H9 (cell line): ENCODE data around the gene DIAPH2. TPM values are rescaled to one million over a fixed set of nuclear protein-coding genes. Genes with fewer than 3 reads are reported as not detected.

Experiments used
- DNase-seq: peaks from one replicate; pipeline ENCODE4 v3.0.0-alpha.2; 2017
- H2AFZ ChIP-seq: one replicate; pipeline ENCODE4 v1.6.1; 2013; ENCODE audit warnings: mild to moderate bottlenecking, low read length, control low read depth, moderate library complexity
- H2AK5ac ChIP-seq: 2 replicates; pipeline ENCODE4 v1.6.1; 2013; ENCODE audit warnings: low read length, control low read depth, mixed read lengths; ENCODE audit not compliant: insufficient read length
- H2BK120ac ChIP-seq: one replicate; pipeline ENCODE4 v1.6.1; 2013; ENCODE audit warnings: low read depth, mild to moderate bottlenecking, low read length, control low read depth, inconsistent platforms; ENCODE audit not compliant: poor library complexity, severe bottlenecking
- H2BK12ac ChIP-seq: 2 replicates; pipeline ENCODE4 v1.6.1; 2013; ENCODE audit warnings: low read length, control low read depth, mixed read lengths, low read depth; ENCODE audit not compliant: insufficient read length
- H2BK15ac ChIP-seq: 2 replicates; pipeline ENCODE4 v1.6.1; 2013; ENCODE audit warnings: low read depth, low read length, control low read depth
- H2BK20ac ChIP-seq: one replicate; pipeline ENCODE4 v1.6.1; 2013; ENCODE audit warnings: low read depth, mild to moderate bottlenecking, low read length, control low read depth, inconsistent platforms; ENCODE audit not compliant: poor library complexity, severe bottlenecking
- H2BK5ac ChIP-seq: 2 replicates; pipeline ENCODE4 v1.6.1; 2013; ENCODE audit warnings: low read length, control low read depth, mixed read lengths; ENCODE audit not compliant: insufficient read length
- H3K14ac ChIP-seq: 2 replicates; pipeline ENCODE4 v1.6.1; 2013; ENCODE audit warnings: low read length, control low read depth; ENCODE audit not compliant: insufficient read depth
- H3K18ac ChIP-seq: 2 replicates; pipeline ENCODE4 v1.6.1; 2013; ENCODE audit warnings: low read depth, mild to moderate bottlenecking, mixed read lengths, low read length, control low read depth; ENCODE audit not compliant: insufficient read length
- H3K23ac ChIP-seq: 2 replicates; pipeline ENCODE4 v1.6.1; 2013; ENCODE audit warnings: low read length, control low read depth, mixed read lengths, low read depth; ENCODE audit not compliant: insufficient read length
- H3K23me2 ChIP-seq: 2 replicates; pipeline ENCODE4 v1.6.1; 2013; ENCODE audit warnings: low read depth, mild to moderate bottlenecking, mixed read lengths, low read length, control low read depth; ENCODE audit not compliant: insufficient read length, poor library complexity, severe bottlenecking
- H3K27ac ChIP-seq: 2 replicates; pipeline ENCODE4 v1.5.1; 2013; ENCODE audit warnings: low read length, control low read depth, mixed read lengths, low read depth; ENCODE audit not compliant: insufficient read length
- H3K27me3 ChIP-seq: 2 replicates; pipeline ENCODE4 v1.6.1; 2013; ENCODE audit warnings: low read length, control low read depth, inconsistent platforms; ENCODE audit not compliant: insufficient read depth
- H3K4ac ChIP-seq: 2 replicates; pipeline ENCODE4 v1.6.1; 2013; ENCODE audit warnings: low read depth, mild to moderate bottlenecking, control low read depth, inconsistent platforms, low read length, moderate library complexity
- H3K4me1 ChIP-seq: 2 replicates; pipeline ENCODE4 v1.6.1; 2013; ENCODE audit warnings: low read length, control low read depth, inconsistent platforms; ENCODE audit not compliant: insufficient read depth
- H3K4me2 ChIP-seq: 2 replicates; pipeline ENCODE4 v1.6.1; 2013; ENCODE audit warnings: low read length, control low read depth, mixed read lengths; ENCODE audit not compliant: insufficient read length, insufficient read depth
- H3K56ac ChIP-seq: 2 replicates; pipeline ENCODE4 v1.6.1; 2013; ENCODE audit warnings: low read depth, mild to moderate bottlenecking, mixed read lengths, low read length, control low read depth; ENCODE audit not compliant: insufficient read length
- H3K79me1 ChIP-seq: 2 replicates; pipeline ENCODE4 v1.6.1; 2013; ENCODE audit warnings: low read depth, mild to moderate bottlenecking, moderate library complexity, low read length, control low read depth, inconsistent platforms; ENCODE audit not compliant: insufficient read depth, poor library complexity, severe bottlenecking
- H3K79me2 ChIP-seq: 2 replicates; pipeline ENCODE4 v1.6.1; 2013; ENCODE audit warnings: low read length, control low read depth, inconsistent platforms; ENCODE audit not compliant: insufficient read depth
- H3K9ac ChIP-seq: 2 replicates; pipeline ENCODE4 v1.6.1; 2013; ENCODE audit warnings: low read length, control low read depth, mixed read lengths; ENCODE audit not compliant: insufficient read length; ENCODE audit errors: extremely low read depth
- H3K9me3 ChIP-seq: one replicate; pipeline ENCODE4 v1.6.1; 2013; ENCODE audit warnings: low read depth, low read length, inconsistent platforms; ENCODE audit not compliant: control insufficient read depth
- H3T11ph ChIP-seq: one replicate; pipeline ENCODE4 v1.6.1; 2013; ENCODE audit warnings: mild to moderate bottlenecking, low read length, control low read depth, inconsistent platforms
- H4K20me1 ChIP-seq: one replicate; pipeline ENCODE4 v1.6.1; 2013; ENCODE audit not compliant: control insufficient read depth, insufficient read length, insufficient read depth
- H4K5ac ChIP-seq: 2 replicates; pipeline ENCODE4 v1.6.1; 2013; ENCODE audit warnings: low read depth, mild to moderate bottlenecking, mixed read lengths, low read length, control low read depth; ENCODE audit not compliant: insufficient read length
- H4K8ac ChIP-seq: replicated peaks from 2 replicates; pipeline ENCODE4 v1.6.1; 2013; ENCODE audit warnings: low read length, control low read depth, mixed read lengths, low read depth; ENCODE audit not compliant: insufficient read length
- H4K91ac ChIP-seq: 2 replicates; pipeline ENCODE4 v1.6.1; 2013; ENCODE audit warnings: low read depth, mild to moderate bottlenecking, moderate library complexity, mixed read lengths, low read length, control low read depth; ENCODE audit not compliant: insufficient read length
- H3K27ac Mint-ChIP-seq, 3 experiments: 2 replicates in 2 of 3; 3 replicates in 1 of 3; pipeline ENCODE4 v1.8.0; 2020 to 2021; ENCODE audit warnings: mixed read lengths in 3 of 3, mild to moderate bottlenecking in 1 of 3, moderate library complexity in 1 of 3
- H3K27me3 Mint-ChIP-seq: 2 replicates; pipeline ENCODE4 v1.8.0; 2021; ENCODE audit warnings: low read depth, mild to moderate bottlenecking, moderate library complexity, mixed read lengths
- H3K36me3 Mint-ChIP-seq, 3 experiments: 2 replicates in 2 of 3; 3 replicates in 1 of 3; pipeline ENCODE4 v1.8.0; 2020 to 2021; ENCODE audit warnings: low read depth in 3 of 3, mixed read lengths in 3 of 3; ENCODE audit not compliant: insufficient read depth in 1 of 3
- H3K4me1 Mint-ChIP-seq, 2 experiments: 2 replicates each; pipeline ENCODE4 v1.8.0; 2020; ENCODE audit warnings: mixed read lengths in 2 of 2
- H3K4me3 Mint-ChIP-seq, 2 experiments: 2 replicates in 1 of 2; 3 replicates in 1 of 2; pipeline ENCODE4 v1.8.0; 2020 to 2021; ENCODE audit warnings: mild to moderate bottlenecking in 2 of 2, mixed read lengths in 2 of 2, moderate library complexity in 1 of 2
- H3K9me3 Mint-ChIP-seq, 2 experiments: 2 replicates in 1 of 2; 3 replicates in 1 of 2; pipeline ENCODE4 v1.8.0; 2020; ENCODE audit warnings: mild to moderate bottlenecking in 2 of 2, mixed read lengths in 2 of 2, moderate library complexity in 1 of 2
- WGBS: extraction: QIAGEN DNeasy Blood & Tissue Kit; methylation state at CpG from one replicate; pipeline ENCODE4 v1.1.7; 2013; ENCODE audit warnings: missing lambda C conversion rate, low lambda C conversion rate, mixed read lengths; ENCODE audit not compliant: insufficient read length; ENCODE audit errors: extremely low coverage; 5-methylcytosine and 5-hydroxymethylcytosine counted together
- total RNA-seq: library from RNA; stranded (reverse); gene quantifications from 2 replicates; pipeline ENCODE4 v1.2.1, GENCODE V29; 2021
- TF ChIP-seq, protein P1 (sequence below): fragments of 200-600 bp; sonication (generic); conservative IDR thresholded peaks from 3 replicates; pipeline ENCODE4 v1.8.0; 2021; ENCODE audit warnings: antibody characterized with exemption, mild to moderate bottlenecking

Gene DIAPH2
- total RNA-seq, 1 experiment from 2014 or later, result 45.4 TPM

DNA sequence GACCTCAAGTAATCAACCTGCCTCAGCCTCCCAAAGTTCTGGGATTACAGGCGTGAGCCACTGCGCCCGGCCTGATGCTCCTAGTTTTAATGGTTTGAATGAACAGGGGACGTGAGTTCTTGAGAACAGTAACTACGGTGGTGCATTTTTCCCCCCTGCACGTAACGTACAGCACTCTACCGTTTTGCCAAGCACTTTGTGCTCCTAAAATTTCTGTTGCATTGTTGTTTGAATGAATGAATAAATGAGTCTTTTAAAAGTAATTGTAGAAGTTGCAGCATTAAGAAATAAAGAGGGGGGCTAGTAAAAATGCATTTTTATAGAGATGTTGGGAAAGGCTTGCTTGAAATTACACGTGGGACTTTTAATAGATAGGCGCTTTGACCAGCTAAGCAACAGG, 199.0 kb downstream of the DIAPH2 start, which contains the start of gene RPA4:
Gene RPA4 (plus strand): TSS at position 301 of the 400 bp plus-strand sequence. CDS start 403 bp downstream, outside the sequence.
- no CpG with 5 or more reads among the region's 10 CpGs for WGBS
- no peak within 1 kb of the TSS for H3K4me3 Mint-ChIP-seq

More for the DNA sequence above, 199.0 kb downstream of the DIAPH2 start, which contains the start of gene RPA4:
- Histone ChIP-seq H2BK5ac (no peak within 1 kb of the TSS), H4K8ac (no peak within 1 kb of the TSS), H4K20me1 (no peaks in the 10 kb centered on the region), H3K27me3 (no peaks in the 10 kb centered on the region), H3K56ac (no peak within 1 kb of the TSS), H2BK15ac (no peak within 1 kb of the TSS), H3K23me2 (peaks cover 3% of the 10 kb centered on the region), H3K27ac (no peak within 1 kb of the TSS), H3K79me2 (no peaks in the 10 kb centered on the region), H4K5ac (no peak within 1 kb of the TSS), H2BK12ac (no peak within 1 kb of the TSS), H3K9me3 (no peaks in the 10 kb centered on the region), H3T11ph (no peak within 1 kb of the TSS), H2BK20ac (no peak within 1 kb of the TSS), H3K23ac (no peak within 1 kb of the TSS), H2AFZ (no peak within 1 kb of the TSS), H3K4ac (no peak within 1 kb of the TSS), H3K4me2 (no peak within 1 kb of the TSS), H4K91ac (no peak within 1 kb of the TSS), H3K9ac (no peak within 1 kb of the TSS), H3K4me1 (no peaks in the 10 kb centered on the region), H3K14ac (peak within 1 kb of the TSS; percentile 57; the same call in 1 of the 2 replicates), H2AK5ac (no peak within 1 kb of the TSS), H3K79me1 (no peaks in the 10 kb centered on the region), H2BK120ac (no peak within 1 kb of the TSS), H3K18ac (no peak within 1 kb of the TSS)
- H3K4me1 Mint-ChIP-seq, result peaks cover 2 to 5% of the 10 kb centered on the region in 2 experiments; a peak in 2 of 4 replicates
- TF ChIP-seq, protein P1, sequence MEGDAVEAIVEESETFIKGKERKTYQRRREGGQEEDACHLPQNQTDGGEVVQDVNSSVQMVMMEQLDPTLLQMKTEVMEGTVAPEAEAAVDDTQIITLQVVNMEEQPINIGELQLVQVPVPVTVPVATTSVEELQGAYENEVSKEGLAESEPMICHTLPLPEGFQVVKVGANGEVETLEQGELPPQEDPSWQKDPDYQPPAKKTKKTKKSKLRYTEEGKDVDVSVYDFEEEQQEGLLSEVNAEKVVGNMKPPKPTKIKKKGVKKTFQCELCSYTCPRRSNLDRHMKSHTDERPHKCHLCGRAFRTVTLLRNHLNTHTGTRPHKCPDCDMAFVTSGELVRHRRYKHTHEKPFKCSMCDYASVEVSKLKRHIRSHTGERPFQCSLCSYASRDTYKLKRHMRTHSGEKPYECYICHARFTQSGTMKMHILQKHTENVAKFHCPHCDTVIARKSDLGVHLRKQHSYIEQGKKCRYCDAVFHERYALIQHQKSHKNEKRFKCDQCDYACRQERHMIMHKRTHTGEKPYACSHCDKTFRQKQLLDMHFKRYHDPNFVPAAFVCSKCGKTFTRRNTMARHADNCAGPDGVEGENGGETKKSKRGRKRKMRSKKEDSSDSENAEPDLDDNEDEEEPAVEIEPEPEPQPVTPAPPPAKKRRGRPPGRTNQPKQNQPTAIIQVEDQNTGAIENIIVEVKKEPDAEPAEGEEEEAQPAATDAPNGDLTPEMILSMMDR, result no peak
- no peaks in the 10 kb centered on the region for H3K9me3 Mint-ChIP-seq
- DNase-seq, result no peak
- H3K27ac Mint-ChIP-seq, result 0 out of 7 replicates have a peak within 1 kb of the TSS, but pooled peaks of 1 of the 3 experiments have one; percentile 2
- no peaks in the 10 kb centered on the region for H3K27me3 Mint-ChIP-seq
- H3K36me3 Mint-ChIP-seq, result peaks cover 0 to 15% (median 6%) of the 10 kb centered on the region in 3 experiments; a peak in 2 of 7 replicates
